Measurements from ENCODE around the gene ARMC10.
"Not testable (repeated sequence)": the region's sequence is repeated elsewhere in the genome, so short reads cannot be mapped to it uniquely, and the experiment has no call there.

ARMC10 gene

GRCh38 chr7:103048833-103049232, 26.1 kb upstream of the ARMC10 start:
- in situ Hi-C loops (cut with HindIII; ENCODE audit: low sequenced_read_pairs) = no loop called here
- no peak overlapping the region for H3K4me3 ChIP-seq (ENCODE audit: low read depth, low read length)
- DNase-seq (ENCODE audit: low read depth) = no peak
- TF ChIP-seq CTCF (IDR thresholded peaks at IDR 0.05; ENCODE audit: low read depth, low read length, missing control alignments) = no peak

- no peak for TF ChIP-seq CTCF (IDR thresholded peaks at IDR 0.05; ENCODE audit: low read depth, low read length, missing control alignments)
- no peak for DNase-seq (ENCODE audit: low read depth)
- in situ Hi-C loops (cut with HindIII; ENCODE audit: low sequenced_read_pairs) = no loop called here
- no peak overlapping the region for H3K4me3 ChIP-seq (ENCODE audit: low read depth, low read length)
Measured at GRCh38 chr7:103051519-103051918, 23.4 kb upstream of the ARMC10 start.

- in situ Hi-C loops (cut with HindIII; ENCODE audit: low sequenced_read_pairs); H3K4me3 ChIP-seq (ENCODE audit: low read depth, low read length); DNase-seq (ENCODE audit: low read depth): not testable (repeated sequence)
Measured at GRCh38 chr7:103056006-103056405, 18.9 kb upstream of the ARMC10 start.

- in situ Hi-C loops (cut with HindIII; ENCODE audit: low sequenced_read_pairs) = no loop called here
- H3K4me3 ChIP-seq (ENCODE audit: low read depth, low read length) = no peak overlapping the region
- no peak for TF ChIP-seq CTCF (IDR thresholded peaks at IDR 0.05; ENCODE audit: low read depth, low read length, missing control alignments)
- no peak for DNase-seq (ENCODE audit: low read depth)
Measured at GRCh38 chr7:103058122-103058521, 16.8 kb upstream of the ARMC10 start.

- in situ Hi-C loops (cut with HindIII; ENCODE audit: low sequenced_read_pairs) = no loop called here
- no peak for TF ChIP-seq CTCF (IDR thresholded peaks at IDR 0.05; ENCODE audit: low read depth, low read length, missing control alignments)
- no peak for DNase-seq (ENCODE audit: low read depth)
- no peak overlapping the region for H3K4me3 ChIP-seq (ENCODE audit: low read depth, low read length)
Measured at GRCh38 chr7:103059471-103059870, 15.5 kb upstream of the ARMC10 start.

- in situ Hi-C loops (cut with HindIII; ENCODE audit: low sequenced_read_pairs) = no loop called here
Measured at GRCh38 chr7:103063895-103064294, 11.0 kb upstream of the ARMC10 start.

GRCh38 chr7:103065667-103066066, 9.3 kb upstream of the ARMC10 start:
- no peak overlapping the region for H3K4me3 ChIP-seq (ENCODE audit: low read depth, low read length)
- peak; percentile 39 for TF ChIP-seq CTCF (IDR thresholded peaks at IDR 0.05; ENCODE audit: low read depth, low read length, missing control alignments)
- DNase-seq (ENCODE audit: low read depth) = no peak
- in situ Hi-C loops (cut with HindIII; ENCODE audit: low sequenced_read_pairs) = no loop called here

More at GRCh38 chr7:103063895-103064294, 11.0 kb upstream of the ARMC10 start:
- DNase-seq (ENCODE audit: low read depth) = no peak
- no peak for TF ChIP-seq CTCF (IDR thresholded peaks at IDR 0.05; ENCODE audit: low read depth, low read length, missing control alignments)
- no peak overlapping the region for H3K4me3 ChIP-seq (ENCODE audit: low read depth, low read length)
